ENCODE measurements around the gene HSP90B1. TPM values are rescaled to one million over a fixed set of nuclear protein-coding genes. Genes with fewer than 3 reads are reported as not detected.

HSP90B1 gene
- total and polyA plus RNA-seq, 9 of the 15 experiments (the other 6 are each of a cell fraction or from before 2014, with no cell fraction given): 196 to 719 (median 557) TPM

GRCh38 chr12:103924761-103925641 is 5.2 kb upstream of the HSP90B1 start:
- Histone ChIP-seq H3K4me3 (no peak overlapping the region), H3K79me2 (ENCODE audit: control insufficient read depth, insufficient read depth, low read length) (no peaks in the 10 kb centered on the region; the same call in 2 of the 3 replicates), H4K20me1 (replicated peaks; ENCODE audit: control insufficient read depth, insufficient read depth, low read length) (no peaks in the 10 kb centered on the region), H3K9me1 (ENCODE audit: control insufficient read depth, insufficient read depth, low read length) (no peaks in the 10 kb centered on the region), H3K4me2 (ENCODE audit: insufficient read depth, low read length) (no peak overlapping the region), H3K9ac (ENCODE audit: insufficient read depth in 1 of 2, low read depth in 2 of 2, low read length in 2 of 2) (no peak overlapping the region), H3K4me1 (replicated peaks in 1 of 2; ENCODE audit: control insufficient read depth in 2 of 2, insufficient read depth in 2 of 2, low read length in 2 of 2) (peaks cover 4 to 7% of the 10 kb centered on the region in 2 experiments; a peak in 3 of 5 replicates), H3K9me3 (replicated peaks; ENCODE audit: control insufficient read depth, insufficient read depth, low read depth, low read length) (no peaks in the 10 kb centered on the region), H2AFZ (ENCODE audit: low read depth, low read length) (peak overlapping the region; percentile 7; the same call in 1 of the 2 replicates), H3K27ac (ENCODE audit: extremely low read depth, low read depth, low read length) (no peak overlapping the region), H3K36me3 (ENCODE audit: control insufficient read depth, insufficient read depth, low read length) (no peaks in the 10 kb centered on the region), H3K27me3 (ENCODE audit: control insufficient read depth in 2 of 2, insufficient read depth in 2 of 2, low read length in 2 of 2) (no peaks in the 10 kb centered on the region)
- in situ Hi-C loops (cut with MboI) (no loop called here), intact Hi-C loops (cut with micrococcal nuclease) (no loop called here)
- BruUV-seq (replicated peaks): no TSS peak
- TF ChIP-seq YY1 (IDR thresholded peaks at IDR 0.05; ENCODE audit: borderline replicate concordance in 1 of 3, control insufficient read depth in 1 of 3, extremely low read depth in 1 of 3, insufficient read depth in 3 of 3, insufficient read length in 1 of 3, insufficient replicate concordance in 2 of 3, low read depth in 1 of 3, low read length in 2 of 3): peak in 1 of 3 experiments; percentile 22
- TF ChIP-seq GATA2 (CRISPR knock-in tag; IDR thresholded peaks at IDR 0.05): no peak
- no peak for TF ChIP-seq ZNF140 (CRISPR knock-in tag; IDR thresholded peaks at IDR 0.05)
- TF ChIP-seq FOSL1 (tag; conservative IDR thresholded peaks at IDR 0.05): peak; percentile 47; the same call in 1 of the 2 replicates
- TF ChIP-seq JUND (IDR thresholded peaks at IDR 0.05; ENCODE audit: borderline replicate concordance, low read depth, low read length): 0 out of 2 replicates have a peak, but pooled peaks have one; percentile 5
- no peak for TF ChIP-seq JUND (tag; IDR thresholded peaks at IDR 0.05; ENCODE audit: borderline replicate concordance, low read depth, low read length)
- TF ChIP-seq, protein P1, sequence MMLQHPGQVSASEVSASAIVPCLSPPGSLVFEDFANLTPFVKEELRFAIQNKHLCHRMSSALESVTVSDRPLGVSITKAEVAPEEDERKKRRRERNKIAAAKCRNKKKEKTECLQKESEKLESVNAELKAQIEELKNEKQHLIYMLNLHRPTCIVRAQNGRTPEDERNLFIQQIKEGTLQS (IDR thresholded peaks at IDR 0.05): 0 out of 2 replicates have a peak, but pooled peaks have one; percentile 30
- TF ChIP-seq, protein P1 (CRISPR knock-in tag; conservative IDR thresholded peaks at IDR 0.05): no peak
- TF ChIP-seq ESRRA (IDR thresholded peaks at IDR 0.05; ENCODE audit: borderline replicate concordance, low read depth): no peak
- peak in 1 of 2 experiments; percentile 26; a peak in 2 of 4 replicates for TF ChIP-seq KDM1A (IDR thresholded peaks at IDR 0.05)
- CTCF ChIA-PET (ENCODE audit: low intra/inter-chr PET ratio): no interaction called here
- FAIRE-seq (no peak), DNase-seq (ENCODE audit: extremely low read depth in 1 of 4, low spot score in 3 of 4) (no peak), ATAC-seq (no peak)
- WGBS (ENCODE audit: insufficient coverage, low coverage, missing lambda C conversion rate): 31% methylated on average over 8 of the region's 9 CpGs
- POLR2A ChIA-PET: interaction anchor here (0.6 to 0.8 kb wide), 3 partner anchors 10 to 24 kb away, joined by 3 to 4 read pairs (median 4); no protein-coding TSS in a partner anchor

All from K562 (cell line).